K562 (cell line): ENCODE results near the gene DLAT. TPM values are rescaled to one million over a fixed set of nuclear protein-coding genes. Genes with fewer than 3 reads are reported as not detected.

Source experiments
- GABPB1 ChIP-seq: sonication (generic); formaldehyde crosslinking; IDR thresholded peaks from 2 replicates; pipeline ENCODE4 v1.8.0; 2022; ENCODE audit warnings: mild to moderate bottlenecking, missing genetic modification reagents
- GTF2E2 ChIP-seq: fragments of 200-800 bp; sonication (Bioruptor generic); IDR thresholded peaks from 2 replicates; pipeline ENCODE4 v1.6.1; 2016; ENCODE audit warnings: missing genetic modification characterization, missing compliant biosample characterization
- JUND ChIP-seq, 2 experiments: IDR thresholded peaks; 2 replicates in 1 of 2; 3 replicates in 1 of 2; pipeline ENCODE4 v1.6.1; 2011; ENCODE audit warnings: borderline replicate concordance in 2 of 2, low read depth in 2 of 2, low read length in 2 of 2, improper control_type of control experiment in 1 of 2, missing biosample characterization in 1 of 2, missing genetic modification characterization in 1 of 2, missing genetic modification reagents in 1 of 2
- MBD2 ChIP-seq: sonication (generic); IDR thresholded peaks from 2 replicates; pipeline ENCODE4 v1.6.1; 2016; ENCODE audit warnings: low read depth, borderline replicate concordance
- MEF2D ChIP-seq: conservative IDR thresholded peaks from 2 replicates; pipeline ENCODE4 v1.6.1; 2016; ENCODE audit warnings: low read depth, missing genetic modification characterization, missing compliant biosample characterization
- NCOA1 ChIP-seq: fragments of 450-650 bp; IDR thresholded peaks from 2 replicates; pipeline ENCODE4 v1.6.1; 2016; ENCODE audit warnings: low read depth
- RBM25 ChIP-seq: fragments of 200-400 bp; formaldehyde crosslinking; IDR thresholded peaks from 2 replicates; pipeline ENCODE4 v1.6.1; 2018; ENCODE audit warnings: low read length, low read depth, moderate library complexity; ENCODE audit not compliant: severe bottlenecking
- SIX5 ChIP-seq, 2 experiments: IDR thresholded peaks; 2 replicates each; pipeline ENCODE4 v1.6.1; 2011; ENCODE audit warnings: low read length in 2 of 2, borderline replicate concordance in 1 of 2, low read depth in 1 of 2, mild to moderate bottlenecking in 1 of 2, moderate library complexity in 1 of 2; ENCODE audit not compliant: insufficient read depth in 1 of 2
- SMARCC2 ChIP-seq: fragments of 450-650 bp; IDR thresholded peaks from 2 replicates; pipeline ENCODE4 v1.6.1; 2017; ENCODE audit warnings: antibody characterized with exemption, moderate library complexity, mild to moderate bottlenecking, low read depth
- TFAM ChIP-seq: fragments of 250-450 bp; sonication (Bioruptor Pico); conservative IDR thresholded peaks from 2 replicates; pipeline ENCODE4 v1.5.0; 2021; ENCODE audit warnings: mild to moderate bottlenecking, moderate library complexity
- YBX1 ChIP-seq: fragments of 450-650 bp; IDR thresholded peaks from 2 replicates; pipeline ENCODE4 v1.7.1; 2016; ENCODE audit warnings: mild to moderate bottlenecking
- ZFP36 ChIP-seq: fragments of 150-350 bp; IDR thresholded peaks from 2 replicates; pipeline ENCODE4 v1.6.1; 2018; ENCODE audit warnings: low read length, low read depth; ENCODE audit not compliant: partially characterized antibody
- ZKSCAN8 ChIP-seq: fragments of 200-800 bp; sonication (Bioruptor generic); IDR thresholded peaks from 2 replicates; pipeline ENCODE4 v1.6.1; 2016; ENCODE audit warnings: missing genetic modification characterization, missing compliant biosample characterization
- polyA plus RNA-seq, 8 experiments: library from polyadenylated mRNA; depleted of rRNA in 4 of 8; stranded (reverse) in 5 of 8; unstranded in 3 of 8; fragments of >200 nt; fragmentation: Nextera tagmentation in 2 of 8; fragmentation: Illumina TruSeq in 1 of 8; extraction: Ambion mirVana in 2 of 8; extraction: Trizol in 1 of 8; gene quantifications; 2 replicates each; pipeline versions ENCODE4 v1.2.1 to v1.2.3, GENCODE V29; 2011 to 2014; ENCODE audit warnings: inconsistent platforms in 1 of 8, missing spikeins in 1 of 8
- total RNA-seq, 7 experiments: library from RNA; depleted of rRNA in 6 of 7; stranded (reverse); fragments of >200 nt in 6 of 7; fragmentation: Illumina TruSeq in 2 of 7; extraction: Trizol in 2 of 7; gene quantifications; 2 replicates each; pipeline versions ENCODE4 v1.2.1 to v1.2.3, GENCODE V29; 2011 to 2021; ENCODE audit warnings: low replicate concordance in 1 of 7
- TF ChIP-seq, protein P1 (sequence below): fragments of 250-450 bp; sonication (Bioruptor Pico); IDR thresholded peaks from 2 replicates; pipeline ENCODE4 v1.8.0; 2022; ENCODE audit warnings: moderate library complexity, mild to moderate bottlenecking, inconsistent platforms
- TF ChIP-seq, protein P2 (sequence below): fragments of 450-650 bp; IDR thresholded peaks from 2 replicates; pipeline ENCODE4 v1.6.1; 2016; ENCODE audit warnings: low read depth
- TF ChIP-seq, protein P3 (sequence below): IDR thresholded peaks from 3 replicates; pipeline ENCODE4 v1.6.1; 2011; ENCODE audit warnings: borderline replicate concordance, mild to moderate bottlenecking; ENCODE audit not compliant: insufficient read length, insufficient read depth

DLAT gene
- total and polyA plus RNA-seq, 9 of the 15 experiments (the other 6 are each of a cell fraction or from before 2014, with no cell fraction given) = 41.7 to 152 (median 105) TPM

DNA sequence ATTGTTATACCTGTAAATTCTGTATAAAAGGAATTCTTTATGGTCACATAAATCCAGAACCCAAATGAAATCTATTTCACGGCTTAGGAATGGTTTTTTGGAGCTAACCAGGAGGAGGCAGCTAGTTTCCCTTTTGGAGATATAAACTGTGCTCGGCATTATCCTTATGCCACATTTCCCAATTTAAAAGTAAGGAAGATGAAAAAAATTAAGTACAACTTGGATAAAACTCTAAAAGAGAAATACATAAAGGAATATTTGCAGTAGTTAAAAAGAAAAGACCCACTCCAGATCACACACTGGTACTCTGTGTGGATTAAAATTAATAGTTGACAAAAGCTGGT, 17.7 kb downstream of the DLAT start (continued):
- TF ChIP-seq, protein P1, sequence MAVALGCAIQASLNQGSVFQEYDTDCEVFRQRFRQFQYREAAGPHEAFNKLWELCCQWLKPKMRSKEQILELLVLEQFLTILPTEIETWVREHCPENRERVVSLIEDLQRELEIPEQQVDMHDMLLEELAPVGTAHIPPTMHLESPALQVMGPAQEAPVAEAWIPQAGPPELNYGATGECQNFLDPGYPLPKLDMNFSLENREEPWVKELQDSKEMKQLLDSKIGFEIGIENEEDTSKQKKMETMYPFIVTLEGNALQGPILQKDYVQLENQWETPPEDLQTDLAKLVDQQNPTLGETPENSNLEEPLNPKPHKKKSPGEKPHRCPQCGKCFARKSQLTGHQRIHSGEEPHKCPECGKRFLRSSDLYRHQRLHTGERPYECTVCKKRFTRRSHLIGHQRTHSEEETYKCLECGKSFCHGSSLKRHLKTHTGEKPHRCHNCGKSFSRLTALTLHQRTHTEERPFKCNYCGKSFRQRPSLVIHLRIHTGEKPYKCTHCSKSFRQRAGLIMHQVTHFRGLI = no peak
- TF ChIP-seq RBM25 (no peak), ZKSCAN8 (CRISPR knock-in tag) (no peak), YBX1 (no peak), NCOA1 (no peak), JUND (IDR thresholded peaks at IDR 0.05; ENCODE audit: borderline replicate concordance, low read depth, low read length) (no peak), JUND (tag; IDR thresholded peaks at IDR 0.05; ENCODE audit: borderline replicate concordance, low read depth, low read length) (peak; percentile 9; the same call in 1 of the 3 replicates), SMARCC2 (no peak), MBD2 (no peak), TFAM (CRISPR knock-in tag) (no peak), MEF2D (tag) (0 out of 2 replicates have a peak, but pooled peaks have one; percentile 42), SIX5 (IDR thresholded peaks at IDR 0.05; ENCODE audit: borderline replicate concordance in 1 of 2, insufficient read depth in 1 of 2, low read depth in 1 of 2, low read length in 2 of 2) (no peak), GTF2E2 (no peak), ZFP36 (no peak), GABPB1 (CRISPR knock-in tag) (no peak)
- TF ChIP-seq, protein P2, sequence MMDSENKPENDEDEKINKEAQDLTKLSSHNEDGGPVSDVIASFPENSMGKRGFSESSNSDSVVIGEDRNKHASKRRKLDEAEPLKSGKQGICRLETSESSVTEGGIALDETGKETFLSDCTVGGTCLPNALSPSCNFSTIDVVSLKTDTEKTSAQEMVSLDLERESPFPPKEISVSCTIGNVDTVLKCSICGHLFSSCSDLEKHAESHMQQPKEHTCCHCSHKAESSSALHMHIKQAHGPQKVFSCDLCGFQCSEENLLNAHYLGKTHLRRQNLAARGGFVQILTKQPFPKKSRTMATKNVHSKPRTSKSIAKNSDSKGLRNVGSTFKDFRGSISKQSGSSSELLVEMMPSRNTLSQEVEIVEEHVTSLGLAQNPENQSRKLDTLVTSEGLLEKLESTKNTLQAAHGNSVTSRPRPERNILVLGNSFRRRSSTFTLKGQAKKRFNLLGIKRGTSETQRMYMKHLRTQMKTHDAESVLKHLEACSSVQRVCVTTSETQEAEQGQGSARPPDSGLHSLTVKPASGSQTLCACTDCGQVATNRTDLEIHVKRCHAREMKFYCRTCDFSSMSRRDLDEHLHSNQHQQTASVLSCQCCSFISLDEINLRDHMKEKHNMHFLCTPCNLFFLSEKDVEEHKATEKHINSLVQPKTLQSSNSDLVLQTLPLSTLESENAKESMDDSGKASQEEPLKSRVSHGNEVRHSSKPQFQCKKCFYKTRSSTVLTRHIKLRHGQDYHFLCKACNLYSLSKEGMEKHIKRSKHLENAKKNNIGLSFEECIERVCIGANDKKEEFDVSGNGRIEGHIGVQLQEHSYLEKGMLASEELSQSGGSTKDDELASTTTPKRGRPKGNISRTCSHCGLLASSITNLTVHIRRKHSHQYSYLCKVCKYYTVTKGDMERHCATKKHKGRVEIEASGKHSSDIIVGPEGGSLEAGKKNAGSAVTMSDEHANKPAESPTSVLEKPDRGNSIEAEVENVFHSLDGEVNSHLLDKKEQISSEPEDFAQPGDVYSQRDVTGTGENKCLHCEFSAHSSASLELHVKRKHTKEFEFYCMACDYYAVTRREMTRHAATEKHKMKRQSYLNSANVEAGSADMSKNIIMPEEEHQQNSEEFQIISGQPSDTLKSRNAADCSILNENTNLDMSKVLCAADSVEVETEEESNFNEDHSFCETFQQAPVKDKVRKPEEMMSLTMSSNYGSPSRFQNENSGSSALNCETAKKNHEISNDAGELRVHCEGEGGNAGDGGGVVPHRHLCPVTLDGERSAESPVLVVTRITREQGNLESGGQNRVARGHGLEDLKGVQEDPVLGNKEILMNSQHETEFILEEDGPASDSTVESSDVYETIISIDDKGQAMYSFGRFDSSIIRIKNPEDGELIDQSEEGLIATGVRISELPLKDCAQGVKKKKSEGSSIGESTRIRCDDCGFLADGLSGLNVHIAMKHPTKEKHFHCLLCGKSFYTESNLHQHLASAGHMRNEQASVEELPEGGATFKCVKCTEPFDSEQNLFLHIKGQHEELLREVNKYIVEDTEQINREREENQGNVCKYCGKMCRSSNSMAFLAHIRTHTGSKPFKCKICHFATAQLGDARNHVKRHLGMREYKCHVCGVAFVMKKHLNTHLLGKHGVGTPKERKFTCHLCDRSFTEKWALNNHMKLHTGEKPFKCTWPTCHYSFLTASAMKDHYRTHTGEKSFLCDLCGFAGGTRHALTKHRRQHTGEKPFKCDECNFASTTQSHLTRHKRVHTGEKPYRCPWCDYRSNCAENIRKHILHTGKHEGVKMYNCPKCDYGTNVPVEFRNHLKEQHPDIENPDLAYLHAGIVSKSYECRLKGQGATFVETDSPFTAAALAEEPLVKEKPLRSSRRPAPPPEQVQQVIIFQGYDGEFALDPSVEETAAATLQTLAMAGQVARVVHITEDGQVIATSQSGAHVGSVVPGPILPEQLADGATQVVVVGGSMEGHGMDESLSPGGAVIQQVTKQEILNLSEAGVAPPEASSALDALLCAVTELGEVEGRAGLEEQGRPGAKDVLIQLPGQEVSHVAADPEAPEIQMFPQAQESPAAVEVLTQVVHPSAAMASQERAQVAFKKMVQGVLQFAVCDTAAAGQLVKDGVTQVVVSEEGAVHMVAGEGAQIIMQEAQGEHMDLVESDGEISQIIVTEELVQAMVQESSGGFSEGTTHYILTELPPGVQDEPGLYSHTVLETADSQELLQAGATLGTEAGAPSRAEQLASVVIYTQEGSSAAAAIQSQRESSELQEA = no peak
- TF ChIP-seq, protein P3, sequence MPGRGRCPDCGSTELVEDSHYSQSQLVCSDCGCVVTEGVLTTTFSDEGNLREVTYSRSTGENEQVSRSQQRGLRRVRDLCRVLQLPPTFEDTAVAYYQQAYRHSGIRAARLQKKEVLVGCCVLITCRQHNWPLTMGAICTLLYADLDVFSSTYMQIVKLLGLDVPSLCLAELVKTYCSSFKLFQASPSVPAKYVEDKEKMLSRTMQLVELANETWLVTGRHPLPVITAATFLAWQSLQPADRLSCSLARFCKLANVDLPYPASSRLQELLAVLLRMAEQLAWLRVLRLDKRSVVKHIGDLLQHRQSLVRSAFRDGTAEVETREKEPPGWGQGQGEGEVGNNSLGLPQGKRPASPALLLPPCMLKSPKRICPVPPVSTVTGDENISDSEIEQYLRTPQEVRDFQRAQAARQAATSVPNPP = no peak
